AG20443 (cell line): ENCODE data around the gene SHISAL1.

Source experiments
- DNase-seq: peaks from one replicate; pipeline ENCODE4 v3.0.0; 2012; ENCODE audit warnings: low spot score, mixed read lengths

The SHISAL1 gene

GRCh38 chr22:44301039-44301438 lies 11.7 kb downstream of the SHISAL1 start:
- no peak for DNase-seq

GRCh38 chr22:44299124-44299523 lies 13.6 kb downstream of the SHISAL1 start:
- DNase-seq, result no peak

- DNase-seq, result no peak
Observed at GRCh38 chr22:44298406-44299091, 14.2 kb downstream of the SHISAL1 start.

- DNase-seq, result no peak
Observed at GRCh38 chr22:44297470-44298061, 15.2 kb downstream of the SHISAL1 start.

- no peak for DNase-seq
Observed at GRCh38 chr22:44295406-44295805, 17.3 kb downstream of the SHISAL1 start.

- DNase-seq, result no peak
Observed at GRCh38 chr22:44293876-44294275, 18.9 kb downstream of the SHISAL1 start.

GRCh38 chr22:44293034-44293433 lies 19.7 kb downstream of the SHISAL1 start:
- DNase-seq, result no peak

GRCh38 chr22:44292521-44292920 lies 20.2 kb downstream of the SHISAL1 start:
- no peak for DNase-seq

- DNase-seq, result no peak
Observed at GRCh38 chr22:44291674-44292360, 20.9 kb downstream of the SHISAL1 start.

GRCh38 chr22:44291265-44291664 lies 21.5 kb downstream of the SHISAL1 start:
- DNase-seq, result no peak

GRCh38 chr22:44289414-44290171 lies 23.2 kb downstream of the SHISAL1 start:
- peak; percentile 58 for DNase-seq

GRCh38 chr22:44288913-44289312 lies 23.8 kb downstream of the SHISAL1 start:
- DNase-seq, result no peak

GRCh38 chr22:44287741-44288140 lies 25.0 kb downstream of the SHISAL1 start:
- no peak for DNase-seq

GRCh38 chr22:44287121-44287693 lies 25.5 kb downstream of the SHISAL1 start:
- peak; percentile 48 for DNase-seq

- peak; percentile 90 for DNase-seq
Observed at GRCh38 chr22:44286646-44287045, 26.1 kb downstream of the SHISAL1 start.

GRCh38 chr22:44284711-44285110 lies 28.0 kb downstream of the SHISAL1 start:
- DNase-seq, result no peak

GRCh38 chr22:44281768-44282637 lies 30.7 kb downstream of the SHISAL1 start:
- no peak for DNase-seq

GRCh38 chr22:44280665-44281188 lies 32.0 kb downstream of the SHISAL1 start:
- DNase-seq, result no peak

GRCh38 chr22:44279069-44279360 lies 33.7 kb downstream of the SHISAL1 start:
- no peak for DNase-seq

- no peak for DNase-seq
Observed at GRCh38 chr22:44278243-44279068, 34.3 kb downstream of the SHISAL1 start.
